Breast epithelium (tissue), 3 donors: ENCODE results near the gene MBOAT1.

ENCODE experiments used
- POLR2A ChIP-seq: fragments of 450-650 bp; IDR thresholded peaks from one replicate; pipeline ENCODE4 v1.6.1; 2016; ENCODE audit warnings: antibody characterized with exemption, mild to moderate bottlenecking, moderate library complexity
- POLR2AphosphoS5 ChIP-seq, 3 donors: sonication (generic); formaldehyde crosslinking; IDR thresholded peaks; one replicate each; pipeline ENCODE4 v1.6.1; 2017; ENCODE audit warnings: antibody characterized with exemption in 3 of 3
- TF ChIP-seq, protein P1 (sequence below), 3 donors: fragments of 450-650 bp; IDR thresholded peaks; one replicate each; pipeline ENCODE4 v1.5.1; 2016 to 2017; ENCODE audit warnings: antibody characterized with exemption in 3 of 3, mild to moderate bottlenecking in 3 of 3, moderate library complexity in 3 of 3

DNA sequence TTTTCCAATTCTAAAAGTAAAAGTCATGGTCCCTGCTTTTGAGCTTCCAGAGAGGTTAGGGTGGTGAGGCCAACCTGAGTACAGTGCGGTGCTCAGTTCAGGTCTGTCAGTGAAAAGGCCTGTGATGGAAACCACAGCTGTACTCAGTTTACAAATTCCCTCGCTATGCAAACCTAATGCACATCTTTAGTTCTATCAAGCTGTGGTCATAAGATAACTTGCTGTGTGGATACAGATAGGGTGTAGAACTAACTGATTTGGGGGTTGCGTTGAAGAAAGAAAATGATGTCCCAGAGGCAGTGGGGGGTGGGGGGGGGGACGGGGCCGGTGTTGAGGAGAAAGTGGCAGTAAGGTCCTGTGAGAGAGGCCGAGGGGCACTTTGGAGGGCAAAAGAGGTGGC lies 22.8 kb upstream of the MBOAT1 start:
- TF ChIP-seq, protein P1, sequence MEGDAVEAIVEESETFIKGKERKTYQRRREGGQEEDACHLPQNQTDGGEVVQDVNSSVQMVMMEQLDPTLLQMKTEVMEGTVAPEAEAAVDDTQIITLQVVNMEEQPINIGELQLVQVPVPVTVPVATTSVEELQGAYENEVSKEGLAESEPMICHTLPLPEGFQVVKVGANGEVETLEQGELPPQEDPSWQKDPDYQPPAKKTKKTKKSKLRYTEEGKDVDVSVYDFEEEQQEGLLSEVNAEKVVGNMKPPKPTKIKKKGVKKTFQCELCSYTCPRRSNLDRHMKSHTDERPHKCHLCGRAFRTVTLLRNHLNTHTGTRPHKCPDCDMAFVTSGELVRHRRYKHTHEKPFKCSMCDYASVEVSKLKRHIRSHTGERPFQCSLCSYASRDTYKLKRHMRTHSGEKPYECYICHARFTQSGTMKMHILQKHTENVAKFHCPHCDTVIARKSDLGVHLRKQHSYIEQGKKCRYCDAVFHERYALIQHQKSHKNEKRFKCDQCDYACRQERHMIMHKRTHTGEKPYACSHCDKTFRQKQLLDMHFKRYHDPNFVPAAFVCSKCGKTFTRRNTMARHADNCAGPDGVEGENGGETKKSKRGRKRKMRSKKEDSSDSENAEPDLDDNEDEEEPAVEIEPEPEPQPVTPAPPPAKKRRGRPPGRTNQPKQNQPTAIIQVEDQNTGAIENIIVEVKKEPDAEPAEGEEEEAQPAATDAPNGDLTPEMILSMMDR (IDR thresholded peaks at IDR 0.05), result no peak
- TF ChIP-seq POLR2AphosphoS5 (IDR thresholded peaks at IDR 0.05), result no peak
- no peak for TF ChIP-seq POLR2A
